ENCODE results near the gene PHRF1. TPM values are rescaled to one million over a fixed set of nuclear protein-coding genes. Genes with fewer than 3 reads are reported as not detected.

Gene PHRF1, protein sequence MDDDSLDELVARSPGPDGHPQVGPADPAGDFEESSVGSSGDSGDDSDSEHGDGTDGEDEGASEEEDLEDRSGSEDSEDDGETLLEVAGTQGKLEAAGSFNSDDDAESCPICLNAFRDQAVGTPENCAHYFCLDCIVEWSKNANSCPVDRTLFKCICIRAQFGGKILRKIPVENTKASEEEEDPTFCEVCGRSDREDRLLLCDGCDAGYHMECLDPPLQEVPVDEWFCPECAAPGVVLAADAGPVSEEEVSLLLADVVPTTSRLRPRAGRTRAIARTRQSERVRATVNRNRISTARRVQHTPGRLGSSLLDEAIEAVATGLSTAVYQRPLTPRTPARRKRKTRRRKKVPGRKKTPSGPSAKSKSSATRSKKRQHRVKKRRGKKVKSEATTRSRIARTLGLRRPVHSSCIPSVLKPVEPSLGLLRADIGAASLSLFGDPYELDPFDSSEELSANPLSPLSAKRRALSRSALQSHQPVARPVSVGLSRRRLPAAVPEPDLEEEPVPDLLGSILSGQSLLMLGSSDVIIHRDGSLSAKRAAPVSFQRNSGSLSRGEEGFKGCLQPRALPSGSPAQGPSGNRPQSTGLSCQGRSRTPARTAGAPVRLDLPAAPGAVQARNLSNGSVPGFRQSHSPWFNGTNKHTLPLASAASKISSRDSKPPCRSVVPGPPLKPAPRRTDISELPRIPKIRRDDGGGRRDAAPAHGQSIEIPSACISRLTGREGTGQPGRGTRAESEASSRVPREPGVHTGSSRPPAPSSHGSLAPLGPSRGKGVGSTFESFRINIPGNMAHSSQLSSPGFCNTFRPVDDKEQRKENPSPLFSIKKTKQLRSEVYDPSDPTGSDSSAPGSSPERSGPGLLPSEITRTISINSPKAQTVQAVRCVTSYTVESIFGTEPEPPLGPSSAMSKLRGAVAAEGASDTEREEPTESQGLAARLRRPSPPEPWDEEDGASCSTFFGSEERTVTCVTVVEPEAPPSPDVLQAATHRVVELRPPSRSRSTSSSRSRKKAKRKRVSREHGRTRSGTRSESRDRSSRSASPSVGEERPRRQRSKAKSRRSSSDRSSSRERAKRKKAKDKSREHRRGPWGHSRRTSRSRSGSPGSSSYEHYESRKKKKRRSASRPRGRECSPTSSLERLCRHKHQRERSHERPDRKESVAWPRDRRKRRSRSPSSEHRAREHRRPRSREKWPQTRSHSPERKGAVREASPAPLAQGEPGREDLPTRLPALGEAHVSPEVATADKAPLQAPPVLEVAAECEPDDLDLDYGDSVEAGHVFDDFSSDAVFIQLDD (N-terminal part only)
- 29.4 TPM for polyA plus RNA-seq (2012; ENCODE audit: insufficient read depth, insufficient read length)

DNA sequence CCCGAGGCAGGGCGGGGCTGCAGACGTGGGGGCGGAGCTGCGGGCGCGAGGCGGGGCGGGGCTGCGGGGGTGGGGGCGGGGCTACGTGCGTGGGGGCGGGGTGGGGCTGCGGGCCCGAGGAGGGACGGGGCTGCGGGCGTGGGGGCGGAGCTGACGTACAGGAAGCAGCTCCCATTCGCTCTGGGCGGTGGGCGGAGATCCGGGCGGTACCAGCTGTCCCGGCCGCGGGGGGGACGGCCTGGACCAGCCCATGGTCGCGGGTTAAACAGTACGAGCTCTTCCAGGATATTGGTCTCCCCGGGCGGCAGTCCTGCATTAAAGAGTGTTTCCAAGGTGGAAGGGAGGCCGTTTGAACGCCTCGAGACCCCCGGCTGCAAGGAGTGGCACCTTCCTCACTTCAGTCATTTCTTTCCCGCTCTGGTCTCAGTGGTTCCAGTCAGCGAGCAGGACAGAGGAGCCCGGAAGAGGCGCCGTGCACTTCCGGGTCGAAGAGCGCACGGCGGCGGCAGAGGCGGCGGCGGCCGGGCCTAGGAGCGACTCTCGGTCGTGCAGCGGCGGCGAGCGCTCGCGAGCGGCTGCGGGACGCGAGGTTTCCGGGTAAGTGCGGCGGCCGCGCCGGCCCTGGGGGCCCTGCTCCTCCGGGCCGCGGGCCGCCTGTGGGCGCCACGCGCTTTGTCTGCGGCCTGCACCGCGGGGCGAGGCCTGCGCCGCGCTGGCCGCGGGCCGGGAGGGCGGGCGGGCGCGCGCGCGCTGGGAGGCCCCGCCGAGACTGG is at the start of gene PHRF1:
TSS of gene PHRF1 (plus strand) at position 475 of the 773 bp plus-strand sequence. CDS start 5,043 bp downstream, outside the sequence.
- H3K4me3 ChIP-seq (ENCODE audit: low read length): peak within 1 kb of the TSS; percentile 96
- peak; percentile 89 for DNase-seq (ENCODE audit: low read depth, low spot score)

DNA sequence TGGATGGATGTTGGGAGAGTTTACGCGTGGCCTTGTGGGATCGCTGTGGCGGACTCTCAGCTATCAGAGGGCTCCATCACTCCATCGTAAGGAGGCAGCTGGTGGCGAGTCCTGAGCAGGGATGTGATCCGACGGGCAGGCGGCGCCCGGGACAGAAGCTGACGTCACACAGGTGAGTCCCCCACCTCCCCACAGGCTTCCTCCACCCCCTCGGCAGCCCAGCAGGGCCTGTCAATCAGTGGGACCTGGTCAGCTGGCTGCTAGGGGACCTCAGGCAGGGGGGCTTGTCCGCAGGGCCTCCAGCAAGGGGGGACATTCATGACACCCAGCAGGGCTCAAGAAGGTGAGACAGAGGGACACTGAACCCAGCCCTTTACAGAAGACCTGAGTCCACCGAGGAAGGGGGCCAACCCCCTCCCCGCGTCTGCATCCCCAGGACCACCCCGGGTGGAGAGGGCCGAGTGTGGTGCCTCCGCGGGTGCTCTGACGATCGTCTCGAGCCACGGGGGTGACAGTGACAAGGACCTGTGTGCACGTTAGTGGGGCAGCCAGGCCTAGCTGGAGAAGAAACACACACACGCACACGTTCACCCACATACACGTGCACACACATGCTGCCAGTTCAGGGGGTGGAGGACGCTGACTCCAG is 48.0 kb upstream of the PHRF1 start:
- no peak for DNase-seq (ENCODE audit: low read depth, low spot score)
- H3K4me3 ChIP-seq (ENCODE audit: low read length): no peak overlapping the region

DNA sequence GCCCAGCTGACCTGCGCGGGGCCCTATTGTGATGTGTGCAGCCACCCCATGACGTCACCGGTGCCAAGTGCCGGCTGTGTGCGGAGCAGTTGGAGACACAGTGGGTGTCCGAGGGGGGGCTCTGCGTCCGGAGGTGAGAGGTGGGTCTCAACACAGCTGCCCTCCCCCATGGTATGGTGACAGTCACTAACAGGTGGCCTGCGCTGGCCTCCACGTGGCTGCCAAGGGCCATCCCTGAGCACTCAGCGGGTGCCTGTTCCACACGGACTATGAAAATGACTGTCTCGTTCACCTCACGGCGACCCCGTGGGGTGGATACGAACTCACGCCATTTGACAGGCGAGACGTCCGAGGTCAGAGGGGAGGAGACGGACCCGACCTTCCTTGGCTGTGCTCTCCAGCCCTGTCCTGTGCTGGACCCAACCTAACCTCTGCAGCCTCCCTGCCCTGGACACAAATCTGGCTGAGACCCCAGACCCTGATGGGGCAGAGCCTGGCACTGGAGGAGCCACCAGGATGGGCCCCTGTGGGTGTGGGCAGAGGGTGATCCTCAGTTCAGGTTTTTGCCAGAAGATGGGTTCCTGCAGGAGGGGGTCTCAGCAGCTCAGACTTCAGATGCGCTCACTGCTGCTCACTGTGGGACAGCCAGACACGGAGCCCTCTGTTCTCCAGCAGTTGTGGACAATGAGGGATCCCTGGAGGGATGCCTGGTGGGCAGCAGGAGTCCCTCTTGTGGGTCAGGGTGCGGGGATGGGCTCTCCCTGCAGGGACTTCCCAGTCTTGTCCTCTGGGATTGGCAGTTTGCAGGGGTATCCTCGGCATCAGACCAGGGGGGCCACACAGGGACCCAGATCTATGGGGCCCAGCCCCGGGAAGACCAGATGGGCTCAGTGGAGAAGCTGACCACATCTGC is 47.2 kb upstream of the PHRF1 start:
- H3K4me3 ChIP-seq (ENCODE audit: low read length): no peak overlapping the region
- no peak for DNase-seq (ENCODE audit: low read depth, low spot score)

DNA sequence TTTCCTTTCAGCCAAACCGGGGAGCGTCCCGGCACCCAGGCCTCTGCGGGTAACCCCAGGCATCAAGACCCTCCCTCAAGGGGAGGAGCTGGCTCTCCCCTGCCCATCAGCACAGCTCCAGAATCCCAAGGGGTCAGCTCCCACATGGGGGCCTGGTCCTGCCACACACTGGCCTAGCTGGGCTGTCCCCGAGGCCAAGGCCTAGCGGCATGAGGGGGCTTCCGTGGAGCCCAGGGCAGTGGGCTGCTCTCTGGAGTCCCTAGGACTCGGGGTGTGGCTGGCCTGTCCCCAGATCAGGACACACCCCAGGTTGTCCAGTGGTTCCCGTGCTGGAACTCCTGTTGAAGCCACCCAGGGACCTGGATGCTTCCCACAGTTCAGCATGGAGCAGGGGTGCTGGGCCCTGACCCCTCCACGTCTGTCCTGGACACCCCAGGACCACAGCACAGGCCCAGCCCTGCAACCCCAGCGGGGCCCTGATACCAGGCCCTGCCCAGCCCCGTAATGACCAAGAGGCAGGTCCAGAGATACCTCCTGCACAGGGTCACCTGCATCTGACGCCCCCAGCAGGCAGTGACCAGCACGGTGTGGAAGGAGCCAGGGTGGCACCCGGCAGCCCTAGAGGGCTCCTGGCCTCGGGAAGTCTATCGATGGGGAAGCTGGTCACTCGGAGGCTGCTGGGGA is 46.4 kb upstream of the PHRF1 start:
- H3K4me3 ChIP-seq (ENCODE audit: low read length): no peak overlapping the region
- DNase-seq (ENCODE audit: low read depth, low spot score): no peak

DNA sequence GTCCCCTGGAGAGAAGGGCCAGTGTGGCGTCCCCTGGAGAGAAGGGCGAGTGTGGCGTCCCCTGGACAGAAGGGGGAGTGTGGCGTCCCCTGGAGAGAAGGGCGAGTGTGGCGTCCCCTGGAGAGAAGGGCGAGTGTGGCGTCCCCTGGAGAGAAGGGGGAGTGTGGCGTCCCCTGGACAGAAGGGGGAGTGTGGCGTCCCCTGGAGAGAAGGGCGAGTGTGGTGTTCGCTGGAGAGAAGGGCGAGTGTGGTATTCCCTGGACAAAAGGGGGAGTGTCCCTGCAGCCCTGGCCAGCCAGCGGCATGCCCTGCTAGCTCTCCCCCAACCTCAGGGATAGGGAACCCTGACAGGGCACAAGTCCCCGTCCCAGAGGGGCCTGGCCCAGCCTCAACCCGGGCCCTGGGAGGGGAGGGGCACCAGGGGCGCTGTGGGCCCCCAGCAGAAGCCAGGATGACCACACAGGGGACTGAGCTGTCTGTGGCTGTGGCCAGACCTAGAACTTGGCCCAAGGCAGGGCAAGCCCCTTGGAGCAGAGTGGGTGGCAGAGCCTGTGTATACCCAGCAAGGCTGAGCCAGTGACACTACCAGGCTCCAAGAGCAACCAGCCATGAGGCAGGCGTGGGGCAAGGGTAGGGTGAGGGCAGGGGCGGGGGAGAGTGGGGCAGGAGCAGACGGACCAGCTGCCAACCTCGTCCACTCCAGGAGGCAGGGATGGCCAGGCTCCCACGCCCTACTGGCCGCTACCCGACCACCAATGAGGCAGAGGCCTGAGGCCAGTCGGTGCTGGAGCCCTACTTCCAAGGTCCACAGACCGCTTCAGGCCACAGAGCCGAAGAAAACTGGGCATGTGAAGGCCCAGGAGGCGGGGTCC is 45.1 kb upstream of the PHRF1 start:
- H3K4me3 ChIP-seq (ENCODE audit: low read length): no peak overlapping the region
- no peak for DNase-seq (ENCODE audit: low read depth, low spot score)

DNA sequence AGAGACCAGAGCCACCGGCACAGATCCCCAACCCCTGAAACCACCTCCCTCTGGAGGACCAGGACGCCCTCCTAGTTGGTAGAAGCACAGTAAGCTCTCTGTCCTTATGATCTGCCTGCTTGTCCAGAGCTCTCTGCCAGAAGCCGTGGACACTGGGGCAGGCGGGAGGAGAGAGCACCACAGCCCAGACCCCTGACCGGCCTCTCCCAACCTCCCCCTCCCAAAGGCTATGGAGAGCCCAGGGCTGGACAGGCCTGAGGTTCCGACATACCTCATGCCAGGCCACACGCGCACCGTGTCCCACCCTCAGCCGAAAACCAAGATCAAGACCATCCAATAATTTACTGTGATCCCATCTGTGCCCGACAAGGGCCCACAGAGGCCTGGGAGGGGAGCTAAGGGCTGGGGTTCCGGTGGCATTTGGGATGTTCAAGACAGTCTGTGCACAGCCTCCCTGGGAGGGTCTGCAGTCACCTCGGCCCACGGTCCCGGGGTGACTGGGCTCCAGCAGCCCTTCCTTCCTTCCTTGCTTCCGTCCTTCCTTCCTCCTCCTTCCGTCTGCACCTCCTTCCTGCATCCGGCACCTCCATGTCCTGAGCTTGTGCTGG is 44.2 kb upstream of the PHRF1 start:
- no peak for DNase-seq (ENCODE audit: low read depth, low spot score)
- no peak overlapping the region for H3K4me3 ChIP-seq (ENCODE audit: low read length)

DNA sequence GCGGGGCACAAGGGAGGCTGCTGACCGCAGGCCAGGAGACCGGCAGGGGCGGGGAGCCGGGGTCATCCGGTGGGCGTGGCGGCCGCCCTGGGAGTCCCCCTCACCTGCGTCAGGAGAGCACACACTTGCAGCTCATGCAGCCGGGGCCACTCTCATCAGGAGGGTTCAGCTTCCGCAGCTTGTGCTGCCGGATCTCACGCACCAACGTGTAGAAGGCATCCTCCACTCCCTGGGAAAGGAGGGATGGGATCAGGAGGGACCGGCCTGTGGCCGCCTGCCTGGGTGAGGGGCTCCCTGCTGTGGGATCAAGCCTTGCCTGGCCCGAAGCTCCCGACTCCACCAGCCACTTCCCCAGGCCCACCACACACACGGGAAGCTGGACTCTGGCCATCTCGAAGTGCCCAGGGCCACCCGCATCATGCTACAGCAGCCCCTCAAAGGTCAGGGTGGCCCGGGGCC is 43.7 kb upstream of the PHRF1 start:
- no peak overlapping the region for H3K4me3 ChIP-seq (ENCODE audit: low read length)
- DNase-seq (ENCODE audit: low read depth, low spot score): no peak

DNA sequence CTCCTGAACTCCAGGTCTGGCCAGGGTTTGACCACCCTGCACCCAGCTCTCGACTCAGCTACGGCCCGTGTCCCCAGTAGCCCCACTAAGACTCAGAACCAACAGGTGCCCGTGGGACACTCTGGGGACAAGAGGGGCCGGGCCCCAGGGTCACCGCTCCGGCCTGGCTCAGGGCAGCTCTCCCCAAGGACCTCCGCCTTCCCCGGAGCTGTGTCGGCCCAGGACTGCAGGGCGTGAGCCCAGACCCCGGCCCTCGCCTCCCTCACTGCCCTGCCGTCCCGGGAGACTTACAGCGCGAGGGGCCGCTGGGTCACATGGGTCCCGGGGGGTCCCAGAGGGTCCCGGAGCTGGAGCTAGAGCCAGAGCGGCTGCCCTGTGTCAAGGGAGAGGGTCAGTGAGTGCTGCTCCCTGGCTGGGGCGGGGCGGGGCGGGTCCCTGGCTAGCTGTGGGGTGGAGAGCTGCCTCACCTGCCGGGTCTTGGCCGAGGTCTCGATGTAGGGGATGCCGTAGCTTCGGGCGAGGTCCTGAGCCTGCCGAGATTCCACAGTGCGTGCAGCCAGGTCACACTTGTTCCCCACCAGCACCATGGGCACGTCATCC is 43.2 kb upstream of the PHRF1 start:
- DNase-seq (ENCODE audit: low read depth, low spot score): no peak
- no peak overlapping the region for H3K4me3 ChIP-seq (ENCODE audit: low read length)

DNA sequence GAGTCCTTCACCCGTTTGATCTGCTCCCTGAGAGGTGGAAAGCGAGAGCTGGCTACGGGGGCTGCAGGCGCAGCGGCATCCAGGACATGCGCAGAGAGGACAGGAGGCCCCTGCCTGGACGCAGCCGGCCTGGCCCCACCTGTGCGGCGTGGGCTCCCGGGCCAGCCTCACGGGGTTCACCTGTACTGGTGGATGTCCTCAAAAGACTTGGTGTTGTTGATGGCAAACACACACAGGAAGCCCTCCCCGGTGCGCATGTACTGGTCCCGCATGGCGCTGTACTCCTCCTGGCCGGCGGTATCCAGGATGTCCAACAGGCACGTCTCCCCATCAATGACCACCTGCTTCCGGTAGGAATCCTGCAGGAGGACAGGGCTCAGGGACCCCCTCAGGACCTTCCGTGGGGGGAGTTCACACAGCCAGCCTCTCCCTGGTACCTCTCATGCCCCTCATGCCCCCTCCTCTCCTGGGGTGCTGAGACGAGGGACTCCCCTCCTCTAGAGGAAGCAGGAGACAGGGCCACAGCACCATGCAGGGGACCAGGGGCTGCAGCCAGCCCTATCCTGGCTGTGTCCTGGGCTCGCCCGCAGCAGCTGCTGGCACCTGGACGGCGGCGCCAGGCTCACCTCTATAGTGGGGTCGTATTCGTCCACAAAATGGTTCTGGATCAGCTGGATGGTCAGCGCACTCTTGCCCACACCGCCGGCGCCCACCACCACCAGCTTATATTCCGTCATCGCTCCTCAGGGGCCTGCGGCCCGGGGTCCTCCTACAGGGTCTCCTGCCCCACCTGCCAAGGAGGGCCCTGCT is 42.5 kb upstream of the PHRF1 start:
- peak overlapping the region; percentile 70; the same call in 1 of the 2 replicates for H3K4me3 ChIP-seq (ENCODE audit: low read length)
- DNase-seq (ENCODE audit: low read depth, low spot score): no peak

DNA sequence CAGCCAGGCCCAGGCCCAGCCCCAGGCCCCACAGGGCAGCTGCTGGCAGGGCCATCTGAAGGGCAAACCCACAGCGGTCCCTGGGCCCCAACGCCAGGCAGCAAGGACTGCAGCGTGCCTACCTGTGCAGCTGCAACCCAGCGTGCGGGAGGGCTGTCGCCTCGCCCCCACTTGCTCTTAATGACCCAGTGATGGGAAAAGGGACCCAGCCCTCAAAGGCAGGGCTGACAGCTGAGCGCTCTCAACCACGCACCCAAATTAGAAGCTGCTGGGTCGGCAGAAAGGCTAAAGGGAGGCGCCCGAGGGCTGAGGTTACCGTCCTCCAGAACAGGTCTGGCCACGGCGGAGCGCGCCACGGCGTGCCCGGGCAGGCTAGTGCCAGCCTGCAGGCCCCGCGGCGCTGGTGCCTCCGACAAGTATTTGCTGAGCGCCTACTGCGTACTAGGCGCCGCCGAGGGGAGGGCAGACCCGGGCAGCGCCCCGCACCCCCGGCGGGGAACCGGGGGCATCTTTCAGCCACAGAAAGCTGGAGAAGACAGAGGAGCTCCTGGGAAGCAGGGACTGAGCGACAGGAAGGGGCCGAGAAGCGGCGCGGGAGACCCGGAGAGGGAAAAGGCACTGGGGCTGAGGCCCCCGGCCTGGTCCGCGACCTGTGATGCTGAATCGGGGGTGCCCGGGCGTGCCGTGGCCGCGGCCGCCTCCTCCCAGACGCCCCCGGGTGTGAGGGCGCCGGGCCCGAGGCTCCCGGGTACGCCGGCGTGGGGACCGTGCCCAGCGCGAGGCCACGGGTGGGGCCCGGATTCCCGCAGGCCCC is 41.7 kb upstream of the PHRF1 start:
- H3K4me3 ChIP-seq (ENCODE audit: low read length): peak overlapping the region; percentile 70
- DNase-seq (ENCODE audit: low read depth, low spot score): no peak

DNA sequence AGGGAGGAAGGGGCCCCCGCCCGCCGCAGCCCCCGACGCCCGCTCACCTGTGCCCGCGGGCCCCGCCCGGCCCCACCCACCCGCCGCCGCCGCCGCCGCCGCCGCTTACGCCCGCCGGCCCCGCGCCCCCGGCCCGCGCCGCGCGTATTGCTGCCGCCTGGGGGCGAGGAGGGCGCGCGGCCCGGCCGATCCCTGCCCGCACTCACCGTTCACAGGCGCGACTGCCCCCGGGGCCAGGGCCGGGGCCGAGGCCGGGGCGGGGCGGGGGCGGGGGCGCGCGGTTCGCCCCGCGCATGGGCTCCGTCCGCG is 41.1 kb upstream of the PHRF1 start:
- H3K4me3 ChIP-seq (ENCODE audit: low read length): peak overlapping the region; percentile 70
- no peak for DNase-seq (ENCODE audit: low read depth, low spot score)

DNA sequence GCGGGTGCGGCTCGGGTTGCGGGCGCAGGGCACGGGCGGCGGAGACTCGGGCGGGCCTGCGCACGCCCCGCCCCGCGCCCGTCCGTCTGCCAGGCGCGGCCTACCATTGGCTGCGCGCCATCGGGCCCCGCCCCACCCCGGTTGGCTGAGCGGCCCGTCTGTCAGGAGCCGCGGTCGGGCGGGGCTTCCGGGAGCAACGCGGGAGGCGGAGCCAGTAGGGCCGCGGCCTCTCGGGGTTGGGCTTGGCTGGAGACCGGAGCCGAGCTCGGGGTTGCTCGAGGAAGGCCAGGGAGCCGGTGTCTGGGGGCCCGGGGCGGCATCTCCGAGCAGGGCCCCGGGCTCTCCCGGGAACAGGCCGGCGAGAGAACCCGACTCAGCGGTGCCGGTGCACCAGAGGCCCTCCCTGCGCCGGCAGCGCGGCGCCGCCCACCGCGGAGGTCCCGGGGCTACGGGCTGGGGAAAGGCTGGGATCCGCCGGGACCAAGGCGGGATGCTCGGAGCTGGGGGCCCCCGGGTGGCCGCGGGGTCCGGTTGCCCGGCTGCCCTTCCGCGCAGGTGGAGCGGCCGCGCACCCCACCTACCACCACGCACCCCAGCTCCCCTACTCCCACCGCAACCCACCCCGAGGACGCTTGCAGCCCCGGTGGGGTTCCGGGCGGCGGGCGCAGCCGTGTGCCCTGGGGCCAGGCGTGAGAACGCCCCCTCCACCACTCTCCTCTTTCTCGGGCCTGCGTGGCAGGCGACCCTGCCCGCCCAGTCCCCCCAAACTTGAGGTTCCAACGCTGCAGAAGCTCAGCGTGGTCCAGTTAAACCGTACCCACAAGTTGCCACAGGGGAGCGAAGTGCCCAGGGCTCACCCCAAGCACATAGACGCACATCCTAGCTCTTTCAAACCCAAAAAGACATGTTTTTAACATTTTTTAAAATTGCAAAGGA is 40.5 kb upstream of the PHRF1 start, which contains the start of gene HRAS:
TSS of gene HRAS (minus strand) at position 58 of the 936 bp plus-strand sequence.
- peak; percentile 89 for DNase-seq (ENCODE audit: low read depth, low spot score)
- peak within 1 kb of the TSS; percentile 70 for H3K4me3 ChIP-seq (ENCODE audit: low read length)
